Measurements from ENCODE around the gene PRX. TPM values are rescaled to one million over a fixed set of nuclear protein-coding genes. Genes with fewer than 3 reads are reported as not detected.

Gene PRX
- total RNA-seq, 1 experiment from 2014 or later: 2.2 TPM

GRCh38 chr19:40344422-40344821, 68.8 kb downstream of the PRX start:
- TF ChIP-seq CTCF (conservative IDR thresholded peaks at IDR 0.05; ENCODE audit: low read depth, low read length): no peak
- no peak for TF ChIP-seq EZH2phosphoT487 (IDR thresholded peaks at IDR 0.05; ENCODE audit: borderline replicate concordance, low read length)
- no peak for TF ChIP-seq EZH2 (IDR thresholded peaks at IDR 0.05; ENCODE audit: low read length, unreplicated experiment)
- BruUV-seq (replicated peaks): no TSS peak
- POLR2A ChIA-PET (ENCODE audit: unreplicated experiment): no interaction called here
- H3K27me3 ChIP-seq (ENCODE audit: low read length): no peaks in the 10 kb centered on the region
- no peaks in the 10 kb centered on the region for H3K36me3 ChIP-seq (ENCODE audit: low read depth, low read length)
- no peaks in the 10 kb centered on the region; the same call in 1 of the 2 replicates for H3K4me1 ChIP-seq (ENCODE audit: insufficient read depth, low read length)
- H3K9me3 ChIP-seq (ENCODE audit: low read length): no peaks in the 10 kb centered on the region
- H3K9ac ChIP-seq (ENCODE audit: low read length): no peak overlapping the region
- no peak overlapping the region for H3K27ac ChIP-seq (ENCODE audit: low read length)
- no peaks in the 10 kb centered on the region for H3F3A ChIP-seq (ENCODE audit: low read length, unreplicated experiment)
- H4K20me1 ChIP-seq (ENCODE audit: low read length): no peaks in the 10 kb centered on the region
- ATAC-seq (no peak), DNase-seq (no peak)
- no peaks in the 10 kb centered on the region for H3K9me2 ChIP-seq (replicated peaks; ENCODE audit: low read length)
- peaks cover 23% of the 10 kb centered on the region for H3K79me2 ChIP-seq (ENCODE audit: low read length)
- no peak overlapping the region for H3K4me3 ChIP-seq (ENCODE audit: low read length)
- CTCF ChIA-PET: no interaction called here
- H2AFZ ChIP-seq (ENCODE audit: low read length): no peak overlapping the region
- intact Hi-C loops (cut with micrococcal nuclease): no loop called here
- H3K4me2 ChIP-seq (ENCODE audit: low read length): no peak overlapping the region

Small RNAs within 50 kb of the gene (microRNA-seq; reads per million reads assigned to microRNA genes)
- not detected for gene MIR6796 (ENCODE audit: unreplicated experiment)

Other genes starting within 250 kb of the PRX start
- gene MAP3K10, start 222.0 kb downstream of the PRX start, total RNA-seq (2014; rRNA removed): 11.2 and 13.0 TPM in 2 replicates
- 0.15 and 0.17 TPM in 2 replicates for gene TTC9B, start 195.0 kb downstream of the PRX start, total RNA-seq (2014; rRNA removed)
- not detected in 2 replicates for gene CCNP, start 186.7 kb downstream of the PRX start, total RNA-seq (2014; rRNA removed)
- 80.6 and 84.9 TPM in 2 replicates for gene AKT2, start 128.0 kb downstream of the PRX start, total RNA-seq (2014; rRNA removed)
- 13.9 and 18.2 TPM in 2 replicates for gene C19orf47, start 65.0 kb downstream of the PRX start, total RNA-seq (2014; rRNA removed)
- gene PLD3, start 64.7 kb downstream of the PRX start, total RNA-seq (2014; rRNA removed): 95.4 and 96.1 TPM in 2 replicates
- 0.46 TPM in 1 of 2 replicates, not detected in the other for gene HIPK4, start 23.2 kb downstream of the PRX start, total RNA-seq (2014; rRNA removed)
- gene SERTAD1, start 12.6 kb upstream of the PRX start, total RNA-seq (2014; rRNA removed): 16.1 and 16.8 TPM in 2 replicates
- gene SERTAD3, start 31.0 kb upstream of the PRX start, total RNA-seq (2014; rRNA removed): 7.9 and 12.9 TPM in 2 replicates
- 196 and 246 TPM in 2 replicates for gene BLVRB, start 52.4 kb upstream of the PRX start, total RNA-seq (2014; rRNA removed)
- 0.81 and 1.9 TPM in 2 replicates for gene SPTBN4, start 53.6 kb upstream of the PRX start, total RNA-seq (2014; rRNA removed)
- gene SHKBP1, start 163.5 kb upstream of the PRX start, total RNA-seq (2014; rRNA removed): 43.0 and 63.2 TPM in 2 replicates
- gene LTBP4, start 188.0 kb upstream of the PRX start, total RNA-seq (2014; rRNA removed): 8.9 and 16.7 TPM in 2 replicates